GM10847 (cell line): Measurements from ENCODE around the gene PGK2.

Experiments used
- POLR2A ChIP-seq: IDR thresholded peaks from 2 replicates; pipeline ENCODE4 v1.6.1; 2011; ENCODE audit not compliant: insufficient read length; ENCODE audit errors: extremely low read depth

The PGK2 gene

DNA sequence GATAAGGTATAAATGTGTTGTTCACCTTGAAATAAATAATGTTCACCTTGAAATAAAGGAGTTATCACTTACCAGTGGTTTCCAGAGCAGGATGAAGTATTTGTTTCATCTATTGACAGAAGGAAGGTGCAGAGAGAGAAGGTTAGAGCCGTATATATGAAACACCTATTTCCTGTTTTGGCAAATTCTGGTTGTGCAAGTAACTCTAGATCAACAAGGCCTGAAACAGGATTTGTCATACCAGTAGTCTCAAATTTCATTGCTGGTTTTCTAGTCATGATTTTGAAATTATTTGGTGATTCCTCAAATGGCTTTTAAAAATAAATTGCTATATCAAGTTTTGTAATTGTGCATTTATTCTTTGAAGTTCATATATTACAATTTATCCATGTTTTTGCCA is 42.8 kb downstream of the PGK2 start, which contains the start of gene CRISP3:
TSS of gene CRISP3 (minus strand) at position 130 of the 400 bp plus-strand sequence. CDS start at position 109, 21 bp downstream.
- no peak for TF ChIP-seq POLR2A

DNA sequence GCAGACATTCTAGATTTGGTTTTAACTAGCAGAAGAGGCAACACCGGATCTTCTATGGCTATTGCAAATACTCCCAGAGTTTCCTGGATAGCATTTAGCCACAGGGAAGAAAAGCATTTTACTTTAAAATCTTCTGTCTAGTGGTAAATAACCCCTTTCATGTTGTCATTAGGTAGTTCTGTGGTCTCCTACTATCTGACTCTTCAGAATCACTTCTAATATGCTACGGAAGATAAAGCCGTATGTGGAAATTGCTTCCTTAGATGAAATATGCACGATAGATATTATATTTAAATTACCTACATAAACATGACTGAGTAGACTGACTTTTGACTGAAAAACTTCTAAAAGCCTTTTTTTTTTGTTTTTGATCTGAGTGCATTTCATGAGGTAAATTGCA is 43.7 kb downstream of the PGK2 start:
- no peak for TF ChIP-seq POLR2A

DNA sequence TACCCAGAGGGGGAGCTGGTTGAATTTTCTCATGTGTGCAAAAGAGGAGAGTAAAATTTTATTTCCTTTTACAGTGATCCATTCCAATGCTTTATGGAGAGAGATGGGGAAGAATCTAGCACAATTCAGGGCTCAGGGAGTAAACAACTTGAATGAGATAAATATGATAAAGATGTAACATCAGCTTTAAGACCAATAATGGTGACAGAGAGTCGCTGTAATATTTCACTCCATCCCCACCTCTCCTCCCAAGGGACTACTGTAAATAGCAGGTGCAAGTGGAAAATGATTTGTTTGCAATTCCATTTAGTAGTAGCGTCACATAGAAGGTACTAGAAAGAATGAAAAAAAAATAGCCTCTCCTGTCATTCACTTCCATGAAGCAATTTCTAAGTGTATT is 47.7 kb downstream of the PGK2 start:
- TF ChIP-seq POLR2A, result no peak

DNA sequence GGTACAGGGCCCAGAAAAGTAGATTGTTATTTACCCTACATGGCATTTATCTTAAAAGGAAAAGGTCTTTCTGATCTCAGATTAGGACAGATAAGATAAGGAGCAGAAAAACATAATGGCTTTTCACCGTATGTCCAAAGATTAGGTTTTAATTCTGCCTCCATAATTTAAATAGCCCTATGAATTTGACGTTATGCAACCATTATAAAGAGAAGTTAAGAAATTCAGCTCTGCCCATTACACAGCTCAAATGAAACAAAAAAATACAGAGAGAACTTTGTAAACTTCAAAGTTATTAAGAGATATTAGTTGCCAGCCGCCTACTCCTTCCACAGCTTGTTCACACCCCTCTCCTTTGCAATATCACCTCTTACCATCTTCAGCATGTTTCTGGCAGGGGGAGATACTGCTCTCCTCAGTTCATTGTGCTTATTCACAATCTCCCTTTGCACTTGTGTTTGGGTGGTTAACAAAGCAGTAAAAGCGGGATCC is 51.0 kb downstream of the PGK2 start:
- no peak for TF ChIP-seq POLR2A
